Measurements from ENCODE around the gene RIC8A. TPM values are rescaled to one million over a fixed set of nuclear protein-coding genes. Genes with fewer than 3 reads are reported as not detected.

RIC8A gene
- total RNA-seq, 1 donor from 2014 or later, result 157 TPM

- TF ChIP-seq EZH2 (IDR thresholded peaks at IDR 0.05; ENCODE audit: insufficient read depth, low read length) (no peak), CTCF (IDR thresholded peaks at IDR 0.05; ENCODE audit: insufficient read depth, low read depth, low read length) (no peak)
- Histone ChIP-seq H2AFZ (ENCODE audit: low read depth, low read length) (no peak overlapping the region), H3K27me3 (ENCODE audit: insufficient read depth, low read length) (no peaks in the 10 kb centered on the region), H3K9ac (ENCODE audit: low read length) (no peak overlapping the region), H3K4me3 (ENCODE audit: insufficient read depth, low read depth, low read length) (no peak overlapping the region), H3K4me1 (ENCODE audit: insufficient read depth, low read length) (no peaks in the 10 kb centered on the region), H3K4me2 (ENCODE audit: low read length) (no peak overlapping the region), H3K79me2 (ENCODE audit: insufficient read depth, low read length) (no peaks in the 10 kb centered on the region), H3K36me3 (ENCODE audit: insufficient read depth, low read length) (peaks cover 6% of the 10 kb centered on the region), H3K27ac (ENCODE audit: low read depth, low read length) (no peak overlapping the region), H4K20me1 (ENCODE audit: insufficient read depth, low read length) (peaks cover 5% of the 10 kb centered on the region), H3K9me3 (ENCODE audit: insufficient read depth, low read depth, low read length) (no peaks in the 10 kb centered on the region)
- FAIRE-seq, result no peak
- Mint-ChIP-seq H3K4me1 (ENCODE audit: low read depth, unreplicated experiment) (no peaks in the 10 kb centered on the region), H3K36me3 (ENCODE audit: low read depth, unreplicated experiment) (peaks cover 5% of the 10 kb centered on the region), H3K27ac (ENCODE audit: unreplicated experiment) (no peak overlapping the region), H3K9me3 (ENCODE audit: unreplicated experiment) (peaks cover 4% of the 10 kb centered on the region), H3K4me3 (ENCODE audit: unreplicated experiment) (no peak overlapping the region), H3K27me3 (ENCODE audit: low read depth, unreplicated experiment) (peaks cover 13% of the 10 kb centered on the region)
- no peak for DNase-seq (ENCODE audit: low read depth)
Observed at GRCh38 chr11:257766-258493, 50.4 kb downstream of the RIC8A start.

- no peak for TF ChIP-seq EZH2 (IDR thresholded peaks at IDR 0.05; ENCODE audit: insufficient read depth, low read length)
- TF ChIP-seq CTCF (IDR thresholded peaks at IDR 0.05; ENCODE audit: insufficient read depth, low read depth, low read length), result no peak
- Histone ChIP-seq H3K4me3 (ENCODE audit: insufficient read depth, low read depth, low read length) (no peak overlapping the region), H3K9ac (ENCODE audit: low read length) (no peak overlapping the region), H3K4me2 (ENCODE audit: low read length) (no peak overlapping the region), H3K36me3 (ENCODE audit: insufficient read depth, low read length) (no peaks in the 10 kb centered on the region), H3K79me2 (ENCODE audit: insufficient read depth, low read length) (no peaks in the 10 kb centered on the region), H2AFZ (ENCODE audit: low read depth, low read length) (no peak overlapping the region), H3K27ac (ENCODE audit: low read depth, low read length) (no peak overlapping the region), H3K4me1 (ENCODE audit: insufficient read depth, low read length) (no peaks in the 10 kb centered on the region), H4K20me1 (ENCODE audit: insufficient read depth, low read length) (no peaks in the 10 kb centered on the region), H3K9me3 (ENCODE audit: insufficient read depth, low read depth, low read length) (no peaks in the 10 kb centered on the region), H3K27me3 (ENCODE audit: insufficient read depth, low read length) (no peaks in the 10 kb centered on the region)
- peaks cover 13% of the 10 kb centered on the region for H3K27me3 Mint-ChIP-seq (ENCODE audit: low read depth, unreplicated experiment)
- H3K4me3 Mint-ChIP-seq (ENCODE audit: unreplicated experiment), result no peak overlapping the region
- H3K4me1 Mint-ChIP-seq (ENCODE audit: low read depth, unreplicated experiment), result no peaks in the 10 kb centered on the region
- no peak overlapping the region for H3K27ac Mint-ChIP-seq (ENCODE audit: unreplicated experiment)
- DNase-seq (ENCODE audit: low read depth) (no peak), FAIRE-seq (no peak)
- H3K36me3 Mint-ChIP-seq (ENCODE audit: low read depth, unreplicated experiment), result peaks cover 1% of the 10 kb centered on the region
- peaks cover 4% of the 10 kb centered on the region for H3K9me3 Mint-ChIP-seq (ENCODE audit: unreplicated experiment)
Observed at GRCh38 chr11:259413-259812, 51.9 kb downstream of the RIC8A start.

- Mint-ChIP-seq H3K4me1 (ENCODE audit: low read depth, unreplicated experiment) (no peaks in the 10 kb centered on the region), H3K9me3 (ENCODE audit: unreplicated experiment) (peaks cover 4% of the 10 kb centered on the region), H3K4me3 (ENCODE audit: unreplicated experiment) (no peak overlapping the region), H3K27me3 (ENCODE audit: low read depth, unreplicated experiment) (peaks cover 11% of the 10 kb centered on the region), H3K36me3 (ENCODE audit: low read depth, unreplicated experiment) (peaks cover 1% of the 10 kb centered on the region), H3K27ac (ENCODE audit: unreplicated experiment) (no peak overlapping the region)
- Histone ChIP-seq H3K36me3 (ENCODE audit: insufficient read depth, low read length) (no peaks in the 10 kb centered on the region), H3K4me2 (ENCODE audit: low read length) (no peak overlapping the region), H3K79me2 (ENCODE audit: insufficient read depth, low read length) (no peaks in the 10 kb centered on the region), H3K4me3 (ENCODE audit: insufficient read depth, low read depth, low read length) (no peak overlapping the region), H3K27me3 (ENCODE audit: insufficient read depth, low read length) (no peaks in the 10 kb centered on the region), H3K4me1 (ENCODE audit: insufficient read depth, low read length) (no peaks in the 10 kb centered on the region), H3K9me3 (ENCODE audit: insufficient read depth, low read depth, low read length) (no peaks in the 10 kb centered on the region), H4K20me1 (ENCODE audit: insufficient read depth, low read length) (no peaks in the 10 kb centered on the region), H2AFZ (ENCODE audit: low read depth, low read length) (no peak overlapping the region), H3K27ac (ENCODE audit: low read depth, low read length) (no peak overlapping the region), H3K9ac (ENCODE audit: low read length) (no peak overlapping the region)
- TF ChIP-seq EZH2 (IDR thresholded peaks at IDR 0.05; ENCODE audit: insufficient read depth, low read length) (no peak), CTCF (IDR thresholded peaks at IDR 0.05; ENCODE audit: insufficient read depth, low read depth, low read length) (no peak)
- DNase-seq (ENCODE audit: low read depth) (no peak), FAIRE-seq (no peak)
Observed at GRCh38 chr11:261624-262023, 54.1 kb downstream of the RIC8A start.
